ENCODE results near the gene CFAP91. TPM values are rescaled to one million over a fixed set of nuclear protein-coding genes. Genes with fewer than 3 reads are reported as not detected.

The CFAP91 gene
- total and polyA plus RNA-seq, 2 donors (not counting 3 experiments of a cell fraction or from before 2014, with no cell fraction given): 0.40 to 0.54 TPM

DNA sequence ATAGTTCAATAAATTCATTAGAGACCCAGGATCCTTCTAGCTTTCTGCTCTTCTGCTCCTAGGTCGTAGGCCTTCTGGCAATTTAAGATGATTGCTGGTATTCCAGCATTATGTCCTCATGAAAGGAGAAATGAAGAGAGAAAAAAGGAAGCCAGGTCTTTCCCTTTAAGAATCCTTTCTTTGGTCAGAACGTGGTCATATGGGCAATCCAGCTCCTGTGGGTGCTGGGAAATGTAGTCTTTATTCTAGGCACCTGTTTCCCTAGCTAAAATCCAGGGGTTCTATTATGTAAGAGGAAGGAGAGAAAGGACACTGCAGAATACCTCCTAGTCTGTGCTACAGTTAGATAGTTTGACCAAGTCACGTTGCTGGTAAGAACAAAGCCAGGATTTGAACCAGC, 43.6 kb downstream of the CFAP91 start:
- no peaks in the 10 kb centered on the region for H3K36me3 ChIP-seq (ENCODE audit: control insufficient read depth in 2 of 2, extremely low read depth in 1 of 2, insufficient read depth in 2 of 2, low read length in 2 of 2)
- no peak overlapping the region for H3K27ac ChIP-seq (ENCODE audit: insufficient read depth, low read depth, low read length)
- intact Hi-C loops (cut with micrococcal nuclease) (no loop called here), dilution Hi-C loops (cut with MboI; ENCODE audit: extremely low pct_ligation_motif_present, low sequenced_read_pairs) (no loop called here)
- no TSS peak for BruUV-seq (replicated peaks)
- POLR2A ChIA-PET: no interaction called here
- H3K9me1 ChIP-seq (replicated peaks; ENCODE audit: control insufficient read depth, extremely low read depth, insufficient read depth, low read length): no peaks in the 10 kb centered on the region
- FAIRE-seq: no peak
- DNase-seq (ENCODE audit: low read depth, low spot score): no peak
- no peaks in the 10 kb centered on the region for H3K79me2 ChIP-seq (ENCODE audit: control insufficient read depth, insufficient read depth, low read length)
- no peak overlapping the region for H3K9ac ChIP-seq (replicated peaks; ENCODE audit: extremely low read depth, insufficient read depth, low read length)
- H3K4me3 ChIP-seq (replicated peaks in 1 of 3; ENCODE audit: insufficient read depth in 1 of 3, low read depth in 1 of 3, low read length in 3 of 3): no peak overlapping the region
- no peak overlapping the region for H3K4me2 ChIP-seq (ENCODE audit: insufficient read depth, low read length)
- H4K20me1 ChIP-seq (replicated peaks; ENCODE audit: control insufficient read depth, extremely low read depth, insufficient read depth, low read length): no peaks in the 10 kb centered on the region
- peaks cover 12% of the 10 kb centered on the region for H3K4me1 ChIP-seq (ENCODE audit: control insufficient read depth, extremely low read depth, insufficient read depth, low read length)
- CTCF ChIA-PET: interaction anchor here (1.4 to 2.0 kb wide), 3 partner anchors 14 to 56 kb away, joined by 3 to 8 read pairs (median 4); no protein-coding TSS in a partner anchor
- H3K27me3 ChIP-seq (ENCODE audit: control insufficient read depth in 2 of 2, insufficient read depth in 2 of 2, low read length in 2 of 2): no peaks in the 10 kb centered on the region
- no peak overlapping the region for H2AFZ ChIP-seq (ENCODE audit: low read depth, low read length)
- no peaks in the 10 kb centered on the region for H3K9me3 ChIP-seq (replicated peaks; ENCODE audit: control insufficient read depth, insufficient read depth, low read length)
- TF ChIP-seq, protein P1, sequence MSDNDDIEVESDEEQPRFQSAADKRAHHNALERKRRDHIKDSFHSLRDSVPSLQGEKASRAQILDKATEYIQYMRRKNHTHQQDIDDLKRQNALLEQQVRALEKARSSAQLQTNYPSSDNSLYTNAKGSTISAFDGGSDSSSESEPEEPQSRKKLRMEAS (IDR thresholded peaks at IDR 0.05; ENCODE audit: insufficient read depth, insufficient read length): no peak
- TF ChIP-seq JUN (IDR thresholded peaks at IDR 0.05; ENCODE audit: borderline replicate concordance, insufficient read depth, insufficient read length, low read depth) (no peak), MYC (IDR thresholded peaks at IDR 0.05; ENCODE audit: low read depth, low read length) (no peak), GATA2 (IDR thresholded peaks at IDR 0.05; ENCODE audit: insufficient read depth, insufficient read length, low read depth, low read length) (no peak), POLR2AphosphoS5 (IDR thresholded peaks at IDR 0.05; ENCODE audit: insufficient read depth, low read depth, low read length) (no peak)
- TF ChIP-seq, protein P2, sequence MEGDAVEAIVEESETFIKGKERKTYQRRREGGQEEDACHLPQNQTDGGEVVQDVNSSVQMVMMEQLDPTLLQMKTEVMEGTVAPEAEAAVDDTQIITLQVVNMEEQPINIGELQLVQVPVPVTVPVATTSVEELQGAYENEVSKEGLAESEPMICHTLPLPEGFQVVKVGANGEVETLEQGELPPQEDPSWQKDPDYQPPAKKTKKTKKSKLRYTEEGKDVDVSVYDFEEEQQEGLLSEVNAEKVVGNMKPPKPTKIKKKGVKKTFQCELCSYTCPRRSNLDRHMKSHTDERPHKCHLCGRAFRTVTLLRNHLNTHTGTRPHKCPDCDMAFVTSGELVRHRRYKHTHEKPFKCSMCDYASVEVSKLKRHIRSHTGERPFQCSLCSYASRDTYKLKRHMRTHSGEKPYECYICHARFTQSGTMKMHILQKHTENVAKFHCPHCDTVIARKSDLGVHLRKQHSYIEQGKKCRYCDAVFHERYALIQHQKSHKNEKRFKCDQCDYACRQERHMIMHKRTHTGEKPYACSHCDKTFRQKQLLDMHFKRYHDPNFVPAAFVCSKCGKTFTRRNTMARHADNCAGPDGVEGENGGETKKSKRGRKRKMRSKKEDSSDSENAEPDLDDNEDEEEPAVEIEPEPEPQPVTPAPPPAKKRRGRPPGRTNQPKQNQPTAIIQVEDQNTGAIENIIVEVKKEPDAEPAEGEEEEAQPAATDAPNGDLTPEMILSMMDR (IDR thresholded peaks at IDR 0.05; ENCODE audit: extremely low read depth in 1 of 2, insufficient read depth in 1 of 2, low read depth in 1 of 2, low read length in 2 of 2): no peak

Measured in endothelial cell of umbilical vein (primary cell).